ENCODE measurements around the gene METTL4.

Gene METTL4

DNA sequence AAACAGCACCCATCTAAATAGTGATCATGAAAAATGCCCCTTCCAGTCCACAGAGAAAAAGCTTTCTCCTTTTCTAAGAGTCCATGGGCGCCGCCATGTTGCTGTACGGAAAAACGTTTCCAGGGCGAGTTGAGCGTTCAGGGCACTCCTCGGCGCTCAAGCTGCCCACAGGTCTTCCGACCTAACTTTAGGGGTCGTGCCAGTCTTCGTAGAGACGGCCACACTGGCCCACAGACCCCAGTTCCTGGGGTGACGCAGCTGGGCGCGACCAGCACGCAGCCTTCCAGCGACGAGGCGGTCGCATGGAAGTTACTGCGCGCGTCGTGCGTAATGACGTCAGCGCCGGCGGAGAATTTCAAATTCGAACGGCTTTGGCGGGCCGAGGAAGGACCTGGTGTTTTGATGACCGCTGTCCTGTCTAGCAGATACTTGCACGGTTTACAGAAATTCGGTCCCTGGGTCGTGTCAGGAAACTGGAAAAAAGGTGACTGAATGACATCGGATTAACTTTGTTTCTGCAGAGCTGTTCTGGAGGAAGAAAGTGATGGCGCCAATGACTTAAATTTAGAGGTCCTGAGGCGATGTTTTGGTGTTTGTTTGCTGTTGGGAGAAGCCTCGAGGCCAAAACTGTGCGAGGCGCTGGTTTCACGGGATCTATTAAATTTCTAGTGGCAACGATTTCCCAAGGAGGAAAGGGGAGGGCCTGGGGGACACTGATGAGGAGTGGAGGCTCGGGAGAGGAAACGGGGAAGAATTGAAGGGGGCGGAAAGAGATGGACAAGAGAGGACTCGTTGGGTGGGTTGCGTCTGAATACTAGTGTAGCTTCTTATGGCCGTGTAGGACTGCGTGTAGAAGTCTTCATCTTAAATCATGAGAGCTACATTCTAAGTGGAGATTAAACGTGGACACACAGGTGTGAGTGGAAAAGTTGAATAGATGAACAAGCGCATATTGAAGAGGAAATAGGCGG, at the start of gene METTL4, which contains the start of gene NDC80:
TSS of gene METTL4 (minus strand) at position 306 of the 971 bp plus-strand sequence. CDS start 4,289 bp downstream, outside the sequence.
TSS of gene NDC80 (plus strand) at position 358 of the 971 bp plus-strand sequence. CDS start 1,429 bp downstream, outside the sequence.
- intact Hi-C loops (cut with DNase I), result loop anchor here (5.0 kb wide), 1 partner anchor 86 kb away; the partner anchor contains the start of gene SMCHD1
- peak; percentile 64 to 92 (median 84) for DNase-seq

- DNase-seq, result no peak
These were observed 46.7 kb upstream of the METTL4 start for GRCh38 chr18:2618009-2618408.

GRCh38 chr18:2617401-2617998, 46.2 kb upstream of the METTL4 start:
- intact Hi-C loops (cut with DNase I), result no loop called here
- DNase-seq, result no peak

More at GRCh38 chr18:2618009-2618408, 46.7 kb upstream of the METTL4 start:
- intact Hi-C loops (cut with DNase I), result no loop called here

DNA sequence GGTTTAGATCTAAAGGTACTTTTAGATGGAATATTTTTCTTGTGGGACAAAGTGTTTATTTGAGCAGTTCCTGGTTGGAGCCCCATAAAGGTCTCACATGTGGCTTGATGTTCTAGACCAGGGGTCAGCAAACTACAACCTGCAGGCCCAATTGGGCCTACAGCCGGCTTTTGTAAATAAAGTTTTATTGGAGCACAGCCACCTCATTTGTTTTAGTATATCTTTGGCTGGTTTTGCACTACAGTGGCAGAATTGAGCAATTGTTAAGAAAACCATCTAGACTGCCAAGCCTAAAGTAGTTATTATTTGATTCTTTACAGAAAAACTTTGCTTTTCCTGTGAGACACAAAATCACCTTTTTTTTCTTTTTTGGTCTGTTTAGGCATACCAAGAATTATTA, 41.7 kb upstream of the METTL4 start:
- intact Hi-C loops (cut with DNase I), result no loop called here
- DNase-seq, result no peak

- no peak for DNase-seq
- intact Hi-C loops (cut with DNase I), result no loop called here
These were observed 39.2 kb upstream of the METTL4 start for GRCh38 chr18:2610549-2610948.

DNA sequence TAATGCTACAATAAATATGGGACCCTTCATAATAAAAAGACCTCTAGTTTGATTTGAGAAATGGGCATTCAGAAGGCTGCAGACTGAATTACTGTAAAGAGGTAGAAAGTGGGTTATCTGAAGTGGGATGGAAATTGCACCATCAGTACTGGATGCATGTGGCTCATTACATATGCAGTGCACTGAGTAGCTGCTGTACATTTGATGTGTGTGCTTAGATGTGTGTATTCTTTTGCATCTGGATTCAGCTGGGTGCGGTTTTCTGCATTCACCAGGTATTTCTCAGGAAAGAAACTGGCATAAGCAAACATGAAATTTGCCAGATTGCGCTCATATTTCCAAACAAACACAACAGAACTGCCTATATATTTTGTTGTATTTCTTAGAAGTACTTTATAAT, 38.3 kb upstream of the METTL4 start:
- intact Hi-C loops (cut with DNase I), result no loop called here
- no peak for DNase-seq

GRCh38 chr18:2606335-2606734, 35.0 kb upstream of the METTL4 start:
- DNase-seq, result no peak
- intact Hi-C loops (cut with DNase I), result no loop called here

GRCh38 chr18:2602844-2603243, 31.5 kb upstream of the METTL4 start:
- intact Hi-C loops (cut with DNase I), result no loop called here
- DNase-seq, result no peak

DNA sequence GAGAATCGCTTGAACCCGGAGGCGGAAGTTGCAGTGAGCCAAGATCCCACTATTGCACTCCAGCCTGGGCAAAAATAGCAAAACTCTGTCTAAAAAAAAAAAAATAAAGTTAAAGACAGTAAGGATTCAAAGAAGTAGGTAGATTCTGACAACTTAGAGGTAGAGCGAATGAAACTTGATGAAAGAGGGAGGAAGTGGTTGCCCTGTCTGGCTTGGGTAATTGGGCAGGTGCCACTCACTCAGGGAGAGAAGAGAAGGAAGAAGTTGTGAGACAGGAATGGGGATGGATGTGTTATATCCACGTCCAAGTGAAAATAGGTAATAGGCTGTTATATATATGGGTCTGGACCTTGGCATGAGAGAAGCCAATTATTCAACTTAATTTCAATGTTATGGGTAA, 26.3 kb upstream of the METTL4 start:
- intact Hi-C loops (cut with DNase I), result no loop called here
- DNase-seq, result no peak

- intact Hi-C loops (cut with DNase I), result no loop called here
These were observed 19.0 kb upstream of the METTL4 start for GRCh38 chr18:2590303-2590702.

DNA sequence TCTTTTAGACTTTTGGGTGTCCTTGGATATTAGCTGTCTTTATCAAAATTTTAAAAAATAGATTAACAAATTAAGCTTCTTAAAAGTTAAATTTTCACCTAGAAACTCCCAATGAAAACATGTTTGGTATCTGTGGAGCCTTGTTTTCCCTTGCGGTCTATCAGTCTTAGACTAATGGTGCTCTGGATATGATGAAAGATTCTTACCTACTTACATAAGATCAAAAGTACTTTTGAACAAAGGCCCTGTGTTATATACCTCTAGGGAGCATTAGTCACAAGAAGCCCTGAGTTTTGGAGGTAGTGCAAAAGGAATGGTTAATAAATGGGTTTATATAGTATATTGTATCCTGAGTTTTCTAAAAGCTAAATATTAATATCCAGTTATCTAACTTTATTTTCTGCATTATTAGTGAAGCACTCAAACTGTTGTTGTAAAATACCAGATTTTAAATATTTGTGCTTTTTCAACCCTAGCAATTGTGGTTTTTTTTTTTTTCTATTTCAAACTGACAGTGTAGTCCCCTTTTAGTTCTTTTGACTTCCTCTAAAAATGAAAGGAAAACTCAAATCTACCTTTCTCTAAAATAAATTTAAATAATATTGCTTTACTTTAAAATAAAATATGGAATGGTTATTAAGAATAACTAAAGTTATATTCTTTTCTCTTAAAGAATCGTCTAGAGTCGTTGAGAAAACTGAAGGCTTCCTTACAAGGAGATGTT, 18.2 kb upstream of the METTL4 start:
- intact Hi-C loops (cut with DNase I), result no loop called here
- DNase-seq, result no peak

More at GRCh38 chr18:2590303-2590702, 19.0 kb upstream of the METTL4 start:
- no peak for DNase-seq

GRCh38 chr18:2588666-2589344, 17.5 kb upstream of the METTL4 start:
- no peak for DNase-seq

GRCh38 chr18:2587788-2588187, 16.5 kb upstream of the METTL4 start:
- DNase-seq, result no peak
- intact Hi-C loops (cut with DNase I), result no loop called here

More at GRCh38 chr18:2588666-2589344, 17.5 kb upstream of the METTL4 start:
- intact Hi-C loops (cut with DNase I), result no loop called here

- no peak for DNase-seq
- intact Hi-C loops (cut with DNase I), result loop anchor here (5.0 kb wide), 1 partner anchor 84 kb away; the partner anchor contains the start of gene SMCHD1
These were observed 2.1 kb upstream of the METTL4 start for GRCh38 chr18:2573408-2573807.

DNA sequence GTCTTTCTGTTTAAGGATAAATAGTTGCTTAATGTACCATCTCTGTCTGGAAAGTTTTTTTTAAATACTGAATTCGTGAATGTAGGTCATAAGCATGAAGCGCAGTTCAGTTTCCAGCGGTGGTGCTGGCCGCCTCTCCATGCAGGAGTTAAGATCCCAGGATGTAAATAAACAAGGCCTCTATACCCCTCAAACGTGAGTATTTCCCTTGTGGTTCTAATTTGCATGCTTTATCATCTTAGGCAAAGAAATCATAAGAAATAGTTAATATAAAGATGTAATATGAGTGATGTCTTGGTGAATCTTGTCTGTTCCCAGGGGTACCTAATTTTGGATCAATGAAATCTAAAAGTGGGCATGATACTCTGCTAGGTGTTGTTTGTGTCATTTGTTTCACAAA, 1.6 kb upstream of the METTL4 start:
- DNase-seq, result no peak
- intact Hi-C loops (cut with DNase I), result loop anchor here (5.0 kb wide), 1 partner anchor 84 kb away; the partner anchor contains the start of gene SMCHD1

- DNase-seq, result no peak
- intact Hi-C loops (cut with DNase I), result loop anchor here (5.0 kb wide), 1 partner anchor 85 kb away; the partner anchor contains the start of gene SMCHD1
These were observed 865 bp upstream of the METTL4 start for GRCh38 chr18:2572171-2572569.

- peak; percentile 62 to 91 (median 78) for DNase-seq
- intact Hi-C loops (cut with DNase I), result loop anchor here (5.0 kb wide), 1 partner anchor 87 kb away; the partner anchor contains the start of gene SMCHD1
These were observed 519 bp downstream of the METTL4 start for GRCh38 chr18:2570772-2571199.

All from head of caudate nucleus (tissue), 42 donors.